PFSK-1 (cell line): ENCODE data around the gene SLC7A6.

Experiments used
- POLR2AphosphoS5 ChIP-seq: IDR thresholded peaks from 2 replicates; pipeline ENCODE4 v1.6.1; 2012; ENCODE audit warnings: low read depth, mild to moderate bottlenecking, control low read depth, low read length, moderate library complexity
- REST ChIP-seq, 2 experiments: IDR thresholded peaks; 2 replicates each; pipeline versions ENCODE4 v1.6.1 to v1.8.0; 2011 to 2012; ENCODE audit warnings: low read depth in 2 of 2, low read length in 2 of 2, control low read depth in 1 of 2, inconsistent platforms in 1 of 2, mild to moderate bottlenecking in 1 of 2, moderate library complexity in 1 of 2; ENCODE audit not compliant: insufficient read depth in 1 of 2
- SIN3A ChIP-seq: IDR thresholded peaks from 2 replicates; pipeline ENCODE4 v1.6.1; 2012; ENCODE audit warnings: mild to moderate bottlenecking, low read length, moderate library complexity, borderline replicate concordance; ENCODE audit not compliant: insufficient read depth
- TAF1 ChIP-seq: IDR thresholded peaks from 2 replicates; pipeline ENCODE4 v1.6.1; 2012; ENCODE audit warnings: low read length, control low read depth, borderline replicate concordance; ENCODE audit not compliant: insufficient read depth

GRCh38 chr16:68273896-68274295 is 9.6 kb downstream of the SLC7A6 start:
- TF ChIP-seq POLR2AphosphoS5 (no peak), REST (IDR thresholded peaks at IDR 0.05; ENCODE audit: insufficient read depth in 1 of 2, low read depth in 2 of 2, low read length in 2 of 2) (no peak), TAF1 (no peak), SIN3A (no peak)
